ENCODE measurements around the gene CCDC15. TPM values are rescaled to one million over a fixed set of nuclear protein-coding genes. Genes with fewer than 3 reads are reported as not detected.
"Not testable (repeated sequence)": the region's sequence is repeated elsewhere in the genome, so short reads cannot be mapped to it uniquely, and the experiment has no call there.

Gene CCDC15
- total RNA-seq, 1 donor from 2014 or later = 2.9 TPM

GRCh38 chr11:125036933-125037332, 82.9 kb downstream of the CCDC15 start:
- H3K4me1 ChIP-seq = no peaks in the 10 kb centered on the region
- no peaks in the 10 kb centered on the region for H3K9me3 ChIP-seq
- TF ChIP-seq POLR2A (IDR thresholded peaks at IDR 0.05) = no peak
- intact Hi-C loops (cut with DNase I) = no loop called here
- no peak overlapping the region for H3K4me3 ChIP-seq
- no peak overlapping the region for H3K27ac ChIP-seq
- no peaks in the 10 kb centered on the region for H3K36me3 ChIP-seq
- H3K27me3 ChIP-seq = no peaks in the 10 kb centered on the region
- DNase-seq (ENCODE audit: extremely low spot score in 2 of 2) = no peak

- Histone ChIP-seq H3K4me1 (no peaks in the 10 kb centered on the region), H3K4me3 (no peak overlapping the region), H3K27ac (no peak overlapping the region), H3K9me3 (no peaks in the 10 kb centered on the region), H3K27me3 (no peaks in the 10 kb centered on the region), H3K36me3 (no peaks in the 10 kb centered on the region)
- no peak for DNase-seq (ENCODE audit: extremely low spot score in 2 of 2)
- TF ChIP-seq POLR2A (IDR thresholded peaks at IDR 0.05) = no peak
- TF ChIP-seq, protein P1, sequence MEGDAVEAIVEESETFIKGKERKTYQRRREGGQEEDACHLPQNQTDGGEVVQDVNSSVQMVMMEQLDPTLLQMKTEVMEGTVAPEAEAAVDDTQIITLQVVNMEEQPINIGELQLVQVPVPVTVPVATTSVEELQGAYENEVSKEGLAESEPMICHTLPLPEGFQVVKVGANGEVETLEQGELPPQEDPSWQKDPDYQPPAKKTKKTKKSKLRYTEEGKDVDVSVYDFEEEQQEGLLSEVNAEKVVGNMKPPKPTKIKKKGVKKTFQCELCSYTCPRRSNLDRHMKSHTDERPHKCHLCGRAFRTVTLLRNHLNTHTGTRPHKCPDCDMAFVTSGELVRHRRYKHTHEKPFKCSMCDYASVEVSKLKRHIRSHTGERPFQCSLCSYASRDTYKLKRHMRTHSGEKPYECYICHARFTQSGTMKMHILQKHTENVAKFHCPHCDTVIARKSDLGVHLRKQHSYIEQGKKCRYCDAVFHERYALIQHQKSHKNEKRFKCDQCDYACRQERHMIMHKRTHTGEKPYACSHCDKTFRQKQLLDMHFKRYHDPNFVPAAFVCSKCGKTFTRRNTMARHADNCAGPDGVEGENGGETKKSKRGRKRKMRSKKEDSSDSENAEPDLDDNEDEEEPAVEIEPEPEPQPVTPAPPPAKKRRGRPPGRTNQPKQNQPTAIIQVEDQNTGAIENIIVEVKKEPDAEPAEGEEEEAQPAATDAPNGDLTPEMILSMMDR (IDR thresholded peaks at IDR 0.05) = no peak
- no peak for TF ChIP-seq POLR2AphosphoS5 (IDR thresholded peaks at IDR 0.05; ENCODE audit: insufficient read depth in 1 of 2, low read depth in 1 of 2)
- intact Hi-C loops (cut with DNase I) = no loop called here
Observed at GRCh38 chr11:125049164-125049792, 95.3 kb downstream of the CCDC15 start.

DNA sequence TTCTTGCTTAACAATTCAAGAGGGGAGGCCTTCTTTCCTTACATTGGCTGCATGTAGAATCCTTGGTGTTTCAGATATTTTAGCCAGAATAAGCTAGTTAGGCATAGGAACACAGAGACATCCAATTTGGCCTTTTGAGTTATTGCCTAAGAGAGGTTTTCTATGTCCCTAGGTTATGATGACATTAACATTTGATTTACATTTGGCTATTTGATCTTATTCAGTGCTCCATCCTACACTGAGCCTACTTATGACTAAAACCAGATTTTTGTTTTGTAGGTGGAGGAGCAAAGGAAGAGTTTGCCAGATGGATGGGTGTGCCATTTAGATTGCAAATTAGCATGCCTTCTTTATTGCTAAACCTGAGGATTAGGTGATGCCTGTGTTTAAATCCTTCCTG, 98.0 kb downstream of the CCDC15 start:
- H3K9me3 ChIP-seq = no peaks in the 10 kb centered on the region
- no peaks in the 10 kb centered on the region for H3K4me1 ChIP-seq
- H3K27me3 ChIP-seq = no peaks in the 10 kb centered on the region
- no peak overlapping the region for H3K27ac ChIP-seq
- intact Hi-C loops (cut with DNase I) = no loop called here
- H3K4me3 ChIP-seq = no peak overlapping the region
- DNase-seq (ENCODE audit: extremely low spot score in 2 of 2) = no peak
- no peaks in the 10 kb centered on the region for H3K36me3 ChIP-seq
- TF ChIP-seq, protein P1 (IDR thresholded peaks at IDR 0.05) = no peak
- TF ChIP-seq POLR2A (IDR thresholded peaks at IDR 0.05) (no peak), POLR2AphosphoS5 (IDR thresholded peaks at IDR 0.05; ENCODE audit: insufficient read depth in 1 of 2, low read depth in 1 of 2) (no peak)

- Histone ChIP-seq H3K27me3 (no peaks in the 10 kb centered on the region), H3K36me3 (no peaks in the 10 kb centered on the region), H3K27ac (no peak overlapping the region), H3K4me3 (no peak overlapping the region), H3K4me1 (no peaks in the 10 kb centered on the region), H3K9me3 (no peaks in the 10 kb centered on the region)
- DNase-seq (ENCODE audit: extremely low spot score in 2 of 2) = no peak
- TF ChIP-seq POLR2AphosphoS5 (IDR thresholded peaks at IDR 0.05; ENCODE audit: insufficient read depth in 1 of 2, low read depth in 1 of 2) (no peak), POLR2A (IDR thresholded peaks at IDR 0.05) (no peak)
- TF ChIP-seq, protein P1 (IDR thresholded peaks at IDR 0.05) = no peak
- intact Hi-C loops (cut with DNase I) = no loop called here
Observed at GRCh38 chr11:125053167-125053566, 99.2 kb downstream of the CCDC15 start.

GRCh38 chr11:125055107-125055715, 101.2 kb downstream of the CCDC15 start:
- H3K36me3 ChIP-seq = no peaks in the 10 kb centered on the region
- H3K9me3 ChIP-seq = no peaks in the 10 kb centered on the region
- no peak overlapping the region for H3K4me3 ChIP-seq
- TF ChIP-seq, protein P1 (IDR thresholded peaks at IDR 0.05) = no peak
- TF ChIP-seq POLR2AphosphoS5 (IDR thresholded peaks at IDR 0.05; ENCODE audit: insufficient read depth in 1 of 2, low read depth in 1 of 2) = peak in 1 of 2 donors; percentile 54
- TF ChIP-seq POLR2A (IDR thresholded peaks at IDR 0.05) = no peak
- H3K27me3 ChIP-seq = no peaks in the 10 kb centered on the region
- no peak for DNase-seq (ENCODE audit: extremely low spot score in 2 of 2)
- intact Hi-C loops (cut with DNase I) = no loop called here
- no peaks in the 10 kb centered on the region for H3K4me1 ChIP-seq
- H3K27ac ChIP-seq = no peak overlapping the region

- H3K36me3 ChIP-seq; H3K9me3 ChIP-seq; H3K4me1 ChIP-seq; H3K4me3 ChIP-seq; intact Hi-C loops (cut with DNase I); H3K27ac ChIP-seq; H3K27me3 ChIP-seq; DNase-seq (ENCODE audit: extremely low spot score in 2 of 2): not testable (repeated sequence)
Observed at GRCh38 chr11:125056111-125056510, 102.1 kb downstream of the CCDC15 start.

Measured in vagina (tissue), 2 donors.